ENCODE measurements around the gene GPX5.

The GPX5 gene, protein sequence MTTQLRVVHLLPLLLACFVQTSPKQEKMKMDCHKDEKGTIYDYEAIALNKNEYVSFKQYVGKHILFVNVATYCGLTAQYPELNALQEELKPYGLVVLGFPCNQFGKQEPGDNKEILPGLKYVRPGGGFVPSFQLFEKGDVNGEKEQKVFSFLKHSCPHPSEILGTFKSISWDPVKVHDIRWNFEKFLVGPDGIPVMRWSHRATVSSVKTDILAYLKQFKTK

DNA sequence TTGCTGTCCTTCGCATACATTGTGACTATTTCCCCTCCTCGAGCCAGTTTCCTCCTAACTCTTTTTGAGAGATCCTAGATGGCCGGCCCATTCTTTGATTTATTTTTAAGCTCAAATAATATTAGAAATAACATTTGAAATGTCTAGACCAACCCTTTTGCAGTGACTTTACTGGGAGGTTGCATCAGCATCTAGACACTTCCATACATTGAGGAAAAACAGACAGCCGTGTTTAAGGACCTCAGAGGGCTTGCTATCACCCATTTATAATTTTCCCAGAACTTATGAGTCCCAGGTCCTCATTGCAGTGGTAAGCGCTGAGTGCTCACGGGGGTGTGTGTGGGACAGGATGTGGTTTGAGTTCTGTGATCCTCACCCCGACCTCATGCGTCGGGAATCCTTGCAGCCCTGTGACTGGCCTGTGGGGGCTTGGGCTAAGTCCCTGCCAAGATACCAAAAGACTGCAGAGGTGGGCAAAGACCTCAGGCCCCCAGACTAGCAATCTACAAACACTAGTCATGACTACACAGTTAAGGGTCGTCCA is at the start of gene GPX5:
GPX5 (plus strand) TSS at position 386 of the 544 bp plus-strand sequence; CDS start at position 519, 133 bp downstream.
- DNase-seq (ENCODE audit: low read depth): no peak
- in situ Hi-C loops (cut with HindIII; ENCODE audit: low sequenced_read_pairs): no loop called here

GRCh38 chr6:28478518-28478917 is 47.2 kb upstream of the GPX5 start:
- in situ Hi-C loops (cut with HindIII; ENCODE audit: low sequenced_read_pairs): no loop called here
- TF ChIP-seq, protein P1, sequence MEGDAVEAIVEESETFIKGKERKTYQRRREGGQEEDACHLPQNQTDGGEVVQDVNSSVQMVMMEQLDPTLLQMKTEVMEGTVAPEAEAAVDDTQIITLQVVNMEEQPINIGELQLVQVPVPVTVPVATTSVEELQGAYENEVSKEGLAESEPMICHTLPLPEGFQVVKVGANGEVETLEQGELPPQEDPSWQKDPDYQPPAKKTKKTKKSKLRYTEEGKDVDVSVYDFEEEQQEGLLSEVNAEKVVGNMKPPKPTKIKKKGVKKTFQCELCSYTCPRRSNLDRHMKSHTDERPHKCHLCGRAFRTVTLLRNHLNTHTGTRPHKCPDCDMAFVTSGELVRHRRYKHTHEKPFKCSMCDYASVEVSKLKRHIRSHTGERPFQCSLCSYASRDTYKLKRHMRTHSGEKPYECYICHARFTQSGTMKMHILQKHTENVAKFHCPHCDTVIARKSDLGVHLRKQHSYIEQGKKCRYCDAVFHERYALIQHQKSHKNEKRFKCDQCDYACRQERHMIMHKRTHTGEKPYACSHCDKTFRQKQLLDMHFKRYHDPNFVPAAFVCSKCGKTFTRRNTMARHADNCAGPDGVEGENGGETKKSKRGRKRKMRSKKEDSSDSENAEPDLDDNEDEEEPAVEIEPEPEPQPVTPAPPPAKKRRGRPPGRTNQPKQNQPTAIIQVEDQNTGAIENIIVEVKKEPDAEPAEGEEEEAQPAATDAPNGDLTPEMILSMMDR (IDR thresholded peaks at IDR 0.05; ENCODE audit: low read depth, low read length, missing control alignments): no peak
- H3K4me3 ChIP-seq (ENCODE audit: low read depth, low read length): no peak overlapping the region

More for the DNA sequence above, at the start of gene GPX5:
- no peak within 1 kb of the TSS for H3K4me3 ChIP-seq (ENCODE audit: low read depth, low read length)
- TF ChIP-seq, protein P1 (IDR thresholded peaks at IDR 0.05; ENCODE audit: low read depth, low read length, missing control alignments): no peak

GRCh38 chr6:28480253-28480932 is 45.3 kb upstream of the GPX5 start:
- in situ Hi-C loops (cut with HindIII; ENCODE audit: low sequenced_read_pairs): no loop called here
- no peak overlapping the region for H3K4me3 ChIP-seq (ENCODE audit: low read depth, low read length)
- TF ChIP-seq, protein P1 (IDR thresholded peaks at IDR 0.05; ENCODE audit: low read depth, low read length, missing control alignments): no peak
- no peak for DNase-seq (ENCODE audit: low read depth)

More at GRCh38 chr6:28478518-28478917, 47.2 kb upstream of the GPX5 start:
- DNase-seq (ENCODE audit: low read depth): no peak

GRCh38 chr6:28485482-28485881 is 40.2 kb upstream of the GPX5 start:
- DNase-seq (ENCODE audit: low read depth): no peak
- in situ Hi-C loops (cut with HindIII; ENCODE audit: low sequenced_read_pairs): no loop called here
- no peak overlapping the region for H3K4me3 ChIP-seq (ENCODE audit: low read depth, low read length)
- TF ChIP-seq, protein P1 (IDR thresholded peaks at IDR 0.05; ENCODE audit: low read depth, low read length, missing control alignments): no peak

DNA sequence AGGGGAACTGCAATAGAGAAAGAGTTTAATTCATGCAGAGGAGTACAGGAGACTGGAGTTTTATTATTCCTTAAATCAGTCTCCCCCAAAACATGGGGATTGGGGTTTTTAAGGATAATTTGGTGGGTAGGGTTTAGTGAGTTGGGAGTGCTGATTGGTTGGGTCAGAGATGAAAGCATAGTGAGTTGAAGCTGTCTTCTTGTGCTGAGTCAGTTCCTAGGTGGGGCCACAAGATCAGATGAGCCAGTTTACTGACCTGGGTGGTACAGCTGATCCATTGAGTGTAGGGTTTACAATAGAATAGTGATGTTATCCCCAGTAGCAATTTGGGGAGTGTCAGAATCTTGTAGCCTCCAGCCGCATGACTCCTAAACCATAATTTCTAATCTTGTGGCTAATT is 39.1 kb upstream of the GPX5 start:
- H3K4me3 ChIP-seq (ENCODE audit: low read depth, low read length): no peak overlapping the region
- DNase-seq (ENCODE audit: low read depth): no peak
- in situ Hi-C loops (cut with HindIII; ENCODE audit: low sequenced_read_pairs): no loop called here
- TF ChIP-seq, protein P1 (IDR thresholded peaks at IDR 0.05; ENCODE audit: low read depth, low read length, missing control alignments): no peak

GRCh38 chr6:28486988-28487742 is 38.5 kb upstream of the GPX5 start:
- DNase-seq (ENCODE audit: low read depth): no peak
- TF ChIP-seq, protein P1 (IDR thresholded peaks at IDR 0.05; ENCODE audit: low read depth, low read length, missing control alignments): no peak
- in situ Hi-C loops (cut with HindIII; ENCODE audit: low sequenced_read_pairs): no loop called here

More at GRCh38 chr6:28486988-28487742, 38.5 kb upstream of the GPX5 start:
- H3K4me3 ChIP-seq (ENCODE audit: low read depth, low read length): no peak overlapping the region

Data from astrocyte of the cerebellum (primary cell).